H1 (cell line): ENCODE measurements around the gene C14orf93. TPM values are rescaled to one million over a fixed set of nuclear protein-coding genes. Genes with fewer than 3 reads are reported as not detected.
A peak's percentile ranks its signal among the peaks of the same experiment; 100 is the strongest.

ENCODE experiments used
- CTCF ChIA-PET: fragments of 300-600 bp; sonication (Branson Sonifier 250); formaldehyde crosslinking; loops from one replicate; lab custom pipeline; 2021; ENCODE audit not compliant: partially characterized antibody; lab: Charles Lee
- POLR2A ChIA-PET: fragments of 300-600 bp; sonication (Branson Sonifier 250); formaldehyde crosslinking; loops from one replicate; lab custom pipeline; 2021; ENCODE audit warnings: inconsistent platforms; ENCODE audit not compliant: partially characterized antibody; lab: Charles Lee
- DNase-seq, 2 experiments: peaks; one replicate each; pipeline versions ENCODE4 v3.0.0 to v3.0.0-alpha.2; 2010 to 2022; ENCODE audit warnings: low spot score in 2 of 2, low read depth in 1 of 2, mixed read lengths in 1 of 2
- FAIRE-seq: peaks from 2 replicates; lab custom pipeline; 2011; peaks lifted over from hg19 to GRCh38; lab: Jason Lieb, UNC
- H2AFZ ChIP-seq: 2 replicates; pipeline ENCODE4 v1.8.1; 2012; ENCODE audit warnings: low read length, inconsistent platforms
- H2AK5ac ChIP-seq: 2 replicates; pipeline ENCODE4 v1.6.1; 2013; ENCODE audit warnings: low read depth, low read length
- H2BK120ac ChIP-seq: replicated peaks from 2 replicates; pipeline ENCODE3; 2013; ENCODE audit warnings: low read depth, low read length, inconsistent platforms
- H2BK12ac ChIP-seq: 2 replicates; pipeline ENCODE4 v1.6.1; 2013; ENCODE audit warnings: low read depth, low read length
- H2BK15ac ChIP-seq: 2 replicates; pipeline ENCODE4 v1.6.1; 2013; ENCODE audit warnings: low read length
- H2BK20ac ChIP-seq: 2 replicates; pipeline ENCODE4 v1.6.1; 2013; ENCODE audit warnings: low read length
- H2BK5ac ChIP-seq: 2 replicates; pipeline ENCODE4 v1.6.1; 2013; ENCODE audit warnings: low read depth, low read length
- H3K14ac ChIP-seq: 2 replicates; pipeline ENCODE4 v1.6.1; 2013; ENCODE audit warnings: inconsistent platforms; ENCODE audit not compliant: insufficient read length
- H3K18ac ChIP-seq: 2 replicates; pipeline ENCODE4 v1.6.1; 2013; ENCODE audit warnings: low read length; ENCODE audit errors: extremely low read depth
- H3K23ac ChIP-seq: 2 replicates; pipeline ENCODE4 v1.6.1; 2013; ENCODE audit warnings: inconsistent platforms; ENCODE audit not compliant: insufficient read length
- H3K23me2 ChIP-seq: 2 replicates; pipeline ENCODE4 v1.6.1; 2013; ENCODE audit warnings: low read depth, low read length
- H3K27ac ChIP-seq: 2 replicates; pipeline ENCODE4 v1.6.1; 2011; ENCODE audit warnings: low read depth, low read length, inconsistent platforms
- H3K27me3 ChIP-seq, 4 experiments: replicated peaks in 1 of 4; 1 replicate in 1 of 4; 2 replicates in 3 of 4; pipeline versions ENCODE4 v1.6.1 to v1.8.1; 2011 to 2013; ENCODE audit warnings: low read length in 3 of 4, mild to moderate bottlenecking in 3 of 4, inconsistent platforms in 2 of 4, mixed read lengths in 2 of 4, moderate library complexity in 1 of 4; ENCODE audit not compliant: control insufficient read depth in 3 of 4, insufficient read depth in 3 of 4; ENCODE audit errors: extremely low read depth in 1 of 4
- H3K36me3 ChIP-seq, 4 experiments: 2 replicates each; pipeline versions ENCODE4 v1.6.1 to v1.8.1; 2011 to 2013; ENCODE audit warnings: mild to moderate bottlenecking in 4 of 4, low read length in 3 of 4, moderate library complexity in 2 of 4, control low read depth in 1 of 4, inconsistent platforms in 1 of 4; ENCODE audit not compliant: insufficient read depth in 4 of 4, control insufficient read depth in 2 of 4
- H3K4ac ChIP-seq: replicated peaks from 2 replicates; pipeline ENCODE3; 2013; ENCODE audit warnings: low read length, low read depth, mixed read lengths, inconsistent platforms; ENCODE audit not compliant: insufficient read length
- H3K4me1 ChIP-seq, 4 experiments: replicated peaks in 1 of 4; 1 replicate in 1 of 4; 2 replicates in 3 of 4; pipeline versions ENCODE4 v1.6.1 to v1.8.1; 2011 to 2013; ENCODE audit warnings: low read length in 3 of 4, inconsistent platforms in 2 of 4, mixed read lengths in 1 of 4; ENCODE audit not compliant: insufficient read depth in 4 of 4, control insufficient read depth in 3 of 4
- H3K4me2 ChIP-seq, 2 experiments: 2 replicates each; pipeline versions ENCODE4 v1.6.1 to v1.8.1; 2011 to 2013; ENCODE audit warnings: low read depth in 2 of 2, low read length in 2 of 2, control low read depth in 1 of 2, inconsistent platforms in 1 of 2, mild to moderate bottlenecking in 1 of 2; ENCODE audit not compliant: insufficient read depth in 1 of 2
- H3K4me3 ChIP-seq, 4 experiments: fragments of 200-600, 300-600 bp in 1 of 4; sonication (generic), shearing (Covaris generic), sonication (Bioruptor Twin) in 1 of 4; 2 replicates each; pipeline versions ENCODE4 v1.5.1 to v1.8.1; 2011 to 2016; ENCODE audit warnings: low read length in 4 of 4, low read depth in 3 of 4, control low read depth in 2 of 4, inconsistent platforms in 2 of 4, mild to moderate bottlenecking in 2 of 4, mixed read lengths in 1 of 4, moderate library complexity in 1 of 4; ENCODE audit not compliant: insufficient read depth in 2 of 4; ENCODE audit errors: extremely low read depth in 1 of 4
- H3K56ac ChIP-seq: replicated peaks from 2 replicates; pipeline ENCODE3; 2013; ENCODE audit warnings: low read depth, mild to moderate bottlenecking, mixed read lengths, low read length, inconsistent platforms; ENCODE audit not compliant: insufficient read length
- H3K79me1 ChIP-seq: 2 replicates; pipeline ENCODE4 v1.6.1; 2013; ENCODE audit warnings: low read depth, low read length, control low read depth
- H3K79me2 ChIP-seq, 2 experiments: 2 replicates each; pipeline versions ENCODE4 v1.6.1 to v1.8.1; 2012 to 2013; ENCODE audit warnings: low read length in 2 of 2, mild to moderate bottlenecking in 2 of 2, inconsistent platforms in 1 of 2; ENCODE audit not compliant: insufficient read depth in 2 of 2, control insufficient read depth in 1 of 2
- H3K9ac ChIP-seq, 4 experiments: replicated peaks in 1 of 4; 1 replicate in 1 of 4; 2 replicates in 3 of 4; pipeline versions ENCODE4 v1.6.1 to v1.8.1; 2011 to 2013; ENCODE audit warnings: low read depth in 3 of 4, low read length in 3 of 4, control low read depth in 2 of 4, mild to moderate bottlenecking in 2 of 4, moderate library complexity in 2 of 4, inconsistent platforms in 1 of 4; ENCODE audit errors: extremely low read depth in 1 of 4
- H3K9me3 ChIP-seq, 2 experiments: 2 replicates each; pipeline versions ENCODE4 v1.6.1 to v1.8.1; 2012 to 2013; ENCODE audit warnings: mild to moderate bottlenecking in 2 of 2, moderate library complexity in 2 of 2, control low read depth in 1 of 2, inconsistent platforms in 1 of 2, low read depth in 1 of 2, low read length in 1 of 2, mixed read lengths in 1 of 2; ENCODE audit not compliant: insufficient read depth in 2 of 2
- H4K20me1 ChIP-seq, 2 experiments: replicated peaks in 1 of 2; 2 replicates each; pipeline versions ENCODE3 to v1.8.1; 2011 to 2013; ENCODE audit warnings: inconsistent platforms in 2 of 2, low read length in 2 of 2, mild to moderate bottlenecking in 1 of 2; ENCODE audit not compliant: insufficient read depth in 2 of 2, control insufficient read depth in 1 of 2
- H4K5ac ChIP-seq: 2 replicates; pipeline ENCODE4 v1.6.1; 2013; ENCODE audit warnings: low read length, low read depth, mixed read lengths, inconsistent platforms; ENCODE audit not compliant: insufficient read length
- H4K8ac ChIP-seq: 2 replicates; pipeline ENCODE4 v1.8.0; 2013; ENCODE audit warnings: mild to moderate bottlenecking, moderate library complexity, low read length, inconsistent platforms; ENCODE audit not compliant: insufficient read depth; ENCODE audit errors: extremely low read depth
- H4K91ac ChIP-seq: replicated peaks from 2 replicates; pipeline ENCODE3; 2013; ENCODE audit warnings: low read length, mixed read lengths, inconsistent platforms; ENCODE audit not compliant: insufficient read length
- ATF3 ChIP-seq: IDR thresholded peaks from 2 replicates; pipeline ENCODE4 v1.6.1; 2011; ENCODE audit warnings: low read depth, mild to moderate bottlenecking, low read length; ENCODE audit not compliant: insufficient read depth
- E2F6 ChIP-seq: IDR thresholded peaks from 2 replicates; pipeline ENCODE4 v1.6.1; 2012; ENCODE audit warnings: inconsistent platforms
- KDM1A ChIP-seq: fragments of 200-600, 300-600 bp; sonication (generic); IDR thresholded peaks from 2 replicates; pipeline ENCODE4 v1.7.1; 2016; ENCODE audit warnings: mild to moderate bottlenecking, low read length, borderline replicate concordance
- KDM5A ChIP-seq: fragments of 200-600 bp; IDR thresholded peaks from 2 replicates; pipeline ENCODE4 v1.7.1; 2012; ENCODE audit warnings: mild to moderate bottlenecking, low read length, inconsistent platforms, mixed read lengths
- NANOG ChIP-seq: IDR thresholded peaks from 2 replicates; pipeline ENCODE4 v1.6.1; 2011; ENCODE audit warnings: low read length, low read depth, mild to moderate bottlenecking, inconsistent platforms; ENCODE audit not compliant: insufficient read depth, poor library complexity, severe bottlenecking
- SIRT6 ChIP-seq: IDR thresholded peaks from one replicate; pipeline ENCODE4 v1.7.1; 2012; ENCODE audit warnings: low read length, inconsistent platforms
- TAF1 ChIP-seq: IDR thresholded peaks from 2 replicates; pipeline ENCODE4 v1.6.1; 2011; ENCODE audit warnings: mild to moderate bottlenecking, low read depth, low read length
- YY1 ChIP-seq: IDR thresholded peaks from 2 replicates; pipeline ENCODE4 v1.6.1; 2011; ENCODE audit warnings: low read depth, mild to moderate bottlenecking, low read length
- ZNF274 ChIP-seq: IDR thresholded peaks from 2 replicates; pipeline ENCODE4 v1.7.0; 2012; ENCODE audit warnings: low read length, borderline replicate concordance; ENCODE audit errors: extremely low read depth
- WGBS, 2 experiments: shearing (Covaris generic) in 1 of 2; methylation state at CpG; one replicate each; pipeline versions ENCODE4 v1.1.6 to v1.1.7; 2013 to 2015; ENCODE audit warnings: low lambda C conversion rate in 2 of 2, mixed read lengths in 2 of 2, inconsistent platforms in 1 of 2, low coverage in 1 of 2, missing lambda C conversion rate in 1 of 2; ENCODE audit not compliant: insufficient replicate concordance in 2 of 2, insufficient coverage in 1 of 2, insufficient read length in 1 of 2; ENCODE audit errors: extremely low coverage in 1 of 2, missing lambda C conversion rate in 1 of 2; 5-methylcytosine and 5-hydroxymethylcytosine counted together
- polyA plus RNA-seq, 7 experiments: library from polyadenylated mRNA; depleted of rRNA in 3 of 7; stranded (reverse) in 5 of 7; unstranded in 2 of 7; fragments of >200 nt in 5 of 7; fragments of 200-250 nt in 2 of 7; gene quantifications; 1 replicate in 5 of 7; 2 replicates in 1 of 7; 4 replicates in 1 of 7; pipeline versions ENCODE4 v1.2.1 to v1.2.3, GENCODE V29; 2011 to 2013; ENCODE audit warnings: missing spikeins in 2 of 7, mixed read lengths in 2 of 7
- total RNA-seq: library from RNA; stranded (reverse); fragmentation: NEBNext Ultra II Directional; extraction: Animal tissue kit (Norgen Biotek cat#: 25700); gene quantifications from 2 replicates; pipeline ENCODE4 v1.2.1, GENCODE V29; 2021
- TF ChIP-seq, protein P1 (sequence below), 3 experiments: IDR thresholded peaks; 1 replicate in 2 of 3; 2 replicates in 1 of 3; pipeline versions ENCODE4 v1.5.1 to v1.6.1; 2011; ENCODE audit warnings: low read length in 3 of 3, mild to moderate bottlenecking in 3 of 3, inconsistent platforms in 2 of 3, low read depth in 1 of 3, moderate library complexity in 1 of 3; ENCODE audit not compliant: insufficient read depth in 1 of 3; ENCODE audit errors: control extremely low read depth in 1 of 3

Gene C14orf93
- total and polyA plus RNA-seq, 2 of the 8 experiments (the other 6 are each of a cell fraction or from before 2014, with no cell fraction given), result 7.8 to 8.2 TPM

- H3K4me2 ChIP-seq, result peak overlapping the region; percentile 80 to 82
- no peaks in the 10 kb centered on the region for H3K27me3 ChIP-seq
- no peaks in the 10 kb centered on the region for H4K20me1 ChIP-seq
- CTCF ChIA-PET, result interaction anchor here (0.6 to 4.1 kb wide), 17 partner anchors 10 to 231 kb away, joined by 3 to 60 read pairs (median 6); partner anchors contain the start of genes AJUBA, PSMB11 and PSMB5
- WGBS, 2 experiments, result 74% methylated on average over 5 of the region's 5 CpGs; no CpG with 5 or more reads in 1 of the 2 experiments
- no peaks in the 10 kb centered on the region for H3K36me3 ChIP-seq
- H3K9ac ChIP-seq, result peak overlapping the region in 2 of 4 experiments; percentile 92 to 95; a peak in 4 of 7 replicates
- H2BK15ac ChIP-seq, result no peak overlapping the region
- POLR2A ChIA-PET, result interaction anchor here (1.0 to 4.1 kb wide), 24 partner anchors 10 to 244 kb away, joined by 3 to 99 read pairs (median 8); partner anchors contain the start of genes ACIN1, AJUBA, C14orf119 and HAUS4
- no peak overlapping the region for H3K18ac ChIP-seq
- H3K79me1 ChIP-seq, result no peaks in the 10 kb centered on the region
- no peak overlapping the region for H2BK120ac ChIP-seq
- no peak overlapping the region for H3K56ac ChIP-seq
- H2AK5ac ChIP-seq, result no peak overlapping the region
- FAIRE-seq, result no peak
- no peak overlapping the region for H2BK12ac ChIP-seq
- DNase-seq, result no peak
- H3K4me3 ChIP-seq, result peak overlapping the region; percentile 73 to 85 (median 76)
- no peak overlapping the region for H3K14ac ChIP-seq
- H3K23ac ChIP-seq, result no peak overlapping the region
- H3K79me2 ChIP-seq, result no peaks in the 10 kb centered on the region
- no peak overlapping the region for H4K5ac ChIP-seq
- H4K91ac ChIP-seq, result no peak overlapping the region
- H2BK20ac ChIP-seq, result no peak overlapping the region
- no peak overlapping the region for H2AFZ ChIP-seq
- H4K8ac ChIP-seq, result no peak overlapping the region
- peaks cover 4 to 7% (median 6%) of the 10 kb centered on the region in 4 experiments; a peak in 4 of 7 replicates for H3K4me1 ChIP-seq
- no peak overlapping the region; the same call in 1 of the 2 replicates for H2BK5ac ChIP-seq
- no peaks in the 10 kb centered on the region for H3K9me3 ChIP-seq
- H3K23me2 ChIP-seq, result peaks cover 6% of the 10 kb centered on the region
- no peak overlapping the region for H3K4ac ChIP-seq
- no peak overlapping the region for H3K27ac ChIP-seq
- TF ChIP-seq SIRT6 (no peak), NANOG (no peak), YY1 (no peak), TAF1 (no peak), KDM5A (no peak), ATF3 (no peak), ZNF274 (no peak), KDM1A (no peak), E2F6 (no peak)
- TF ChIP-seq, protein P1, sequence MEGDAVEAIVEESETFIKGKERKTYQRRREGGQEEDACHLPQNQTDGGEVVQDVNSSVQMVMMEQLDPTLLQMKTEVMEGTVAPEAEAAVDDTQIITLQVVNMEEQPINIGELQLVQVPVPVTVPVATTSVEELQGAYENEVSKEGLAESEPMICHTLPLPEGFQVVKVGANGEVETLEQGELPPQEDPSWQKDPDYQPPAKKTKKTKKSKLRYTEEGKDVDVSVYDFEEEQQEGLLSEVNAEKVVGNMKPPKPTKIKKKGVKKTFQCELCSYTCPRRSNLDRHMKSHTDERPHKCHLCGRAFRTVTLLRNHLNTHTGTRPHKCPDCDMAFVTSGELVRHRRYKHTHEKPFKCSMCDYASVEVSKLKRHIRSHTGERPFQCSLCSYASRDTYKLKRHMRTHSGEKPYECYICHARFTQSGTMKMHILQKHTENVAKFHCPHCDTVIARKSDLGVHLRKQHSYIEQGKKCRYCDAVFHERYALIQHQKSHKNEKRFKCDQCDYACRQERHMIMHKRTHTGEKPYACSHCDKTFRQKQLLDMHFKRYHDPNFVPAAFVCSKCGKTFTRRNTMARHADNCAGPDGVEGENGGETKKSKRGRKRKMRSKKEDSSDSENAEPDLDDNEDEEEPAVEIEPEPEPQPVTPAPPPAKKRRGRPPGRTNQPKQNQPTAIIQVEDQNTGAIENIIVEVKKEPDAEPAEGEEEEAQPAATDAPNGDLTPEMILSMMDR (IDR thresholded peaks at IDR 0.05; ENCODE audit: control extremely low read depth in 1 of 3, insufficient read depth in 1 of 3, low read depth in 1 of 3, low read length in 3 of 3), result no peak
Measured at GRCh38 chr14:23006188-23006534, 3.8 kb downstream of the C14orf93 start.
